Measurements from ENCODE around the gene SERPINA5.
"Not testable (repeated sequence)": the region's sequence is repeated elsewhere in the genome, so short reads cannot be mapped to it uniquely, and the experiment has no call there.

SERPINA5 gene

GRCh38 chr14:94577472-94577871 is 3.8 kb upstream of the SERPINA5 start:
- DNase-seq, result not testable (repeated sequence)

DNA sequence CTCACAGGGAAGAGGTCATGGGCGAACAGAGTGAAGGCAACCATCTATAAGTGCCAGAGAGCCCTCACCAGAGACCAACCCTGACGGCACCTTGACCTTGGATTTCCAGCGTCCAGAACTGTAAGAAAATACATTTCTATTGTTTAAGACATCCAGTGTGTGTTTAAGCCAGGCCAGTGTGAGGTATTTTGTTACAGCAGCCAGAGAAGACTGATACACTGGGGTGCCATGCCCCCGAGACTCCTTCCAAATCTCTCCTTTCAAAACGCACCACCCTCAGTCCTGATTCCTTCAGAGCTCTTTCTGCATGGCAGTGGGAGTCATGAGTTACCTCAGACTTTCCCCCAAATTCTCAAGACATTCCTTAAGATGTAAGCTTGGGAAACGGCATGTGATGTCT is 2.5 kb upstream of the SERPINA5 start:
- DNase-seq, result no peak

GRCh38 chr14:94582199-94582750 is 1.0 kb downstream of the SERPINA5 start:
- DNase-seq, result no peak

DNA sequence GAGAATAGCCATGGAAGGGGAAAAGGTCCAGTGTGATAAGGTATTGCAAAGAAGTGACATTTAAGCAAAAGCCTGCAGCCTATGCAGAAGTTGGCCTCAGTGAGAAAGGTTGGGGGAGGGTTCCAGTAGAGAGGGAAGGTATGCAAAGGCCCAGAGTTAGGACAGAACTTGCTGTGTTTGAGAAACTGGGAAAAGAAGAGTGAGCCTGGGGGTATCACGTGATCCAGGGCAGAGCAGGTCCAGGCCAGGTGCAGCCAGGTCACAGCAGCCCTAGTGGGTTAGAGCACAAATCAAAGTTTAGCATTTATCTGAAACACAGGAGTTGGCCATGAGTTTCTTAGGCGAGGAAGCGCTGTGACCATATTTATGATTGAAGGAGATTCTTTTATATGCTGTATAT is 1.6 kb downstream of the SERPINA5 start:
- no peak for DNase-seq

GRCh38 chr14:94583557-94583956 is 2.3 kb downstream of the SERPINA5 start:
- no peak for DNase-seq

DNA sequence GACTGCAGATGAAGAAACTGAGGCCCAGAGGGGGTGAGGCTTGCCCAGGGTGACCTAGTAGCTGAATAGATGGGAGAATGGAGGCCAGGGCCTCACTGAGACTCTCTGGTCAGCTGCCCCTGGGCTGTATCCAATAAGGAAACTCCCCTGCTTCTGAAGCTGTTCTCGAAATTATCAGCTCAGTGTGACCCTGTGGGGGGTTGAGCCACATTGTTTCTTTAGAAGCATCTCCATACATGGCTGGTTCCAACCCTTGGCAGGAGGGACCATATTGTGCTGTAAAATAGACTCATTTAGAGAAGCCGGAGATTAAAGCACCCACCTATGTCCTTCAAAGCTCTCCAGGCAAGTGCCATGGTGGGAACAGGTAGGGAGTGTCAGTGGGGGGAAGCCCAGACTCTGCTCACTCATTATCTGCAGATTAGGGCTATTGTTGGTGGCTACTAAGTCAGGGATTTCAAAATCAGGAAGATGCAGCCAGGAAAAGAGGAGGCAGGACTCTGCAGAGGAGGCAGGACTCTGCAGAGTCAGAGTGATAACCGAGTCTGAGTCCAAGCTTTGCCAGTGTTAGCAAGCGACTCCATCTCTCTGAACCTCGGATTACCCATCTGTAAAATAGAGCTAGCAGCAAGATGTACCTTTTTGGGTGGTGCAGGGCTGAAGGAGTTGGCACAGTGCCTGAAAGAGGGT is 3.5 kb downstream of the SERPINA5 start:
- DNase-seq, result no peak

GRCh38 chr14:94586635-94587034 is 5.4 kb downstream of the SERPINA5 start:
- DNase-seq, result no peak

GRCh38 chr14:94588311-94588710 is 7.1 kb downstream of the SERPINA5 start:
- no peak for DNase-seq

DNA sequence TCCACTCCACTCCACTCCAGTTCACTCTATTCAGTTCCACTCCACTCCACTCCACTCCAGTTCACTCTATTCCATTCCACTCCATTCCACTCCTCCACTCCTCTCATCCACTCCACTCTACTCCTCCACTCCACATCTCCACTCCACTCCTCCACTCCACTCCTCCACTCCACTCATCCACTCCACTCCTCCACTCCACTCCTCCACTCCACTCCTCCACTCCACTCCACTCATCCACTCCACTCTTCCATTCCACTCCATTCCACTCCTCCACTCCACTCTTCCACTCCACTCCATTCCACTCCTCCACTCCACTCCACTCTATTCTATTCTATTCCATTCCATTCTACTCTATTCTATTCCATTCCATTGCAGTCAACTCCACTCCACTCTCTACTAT is 9.8 kb downstream of the SERPINA5 start:
- DNase-seq, result no peak

DNA sequence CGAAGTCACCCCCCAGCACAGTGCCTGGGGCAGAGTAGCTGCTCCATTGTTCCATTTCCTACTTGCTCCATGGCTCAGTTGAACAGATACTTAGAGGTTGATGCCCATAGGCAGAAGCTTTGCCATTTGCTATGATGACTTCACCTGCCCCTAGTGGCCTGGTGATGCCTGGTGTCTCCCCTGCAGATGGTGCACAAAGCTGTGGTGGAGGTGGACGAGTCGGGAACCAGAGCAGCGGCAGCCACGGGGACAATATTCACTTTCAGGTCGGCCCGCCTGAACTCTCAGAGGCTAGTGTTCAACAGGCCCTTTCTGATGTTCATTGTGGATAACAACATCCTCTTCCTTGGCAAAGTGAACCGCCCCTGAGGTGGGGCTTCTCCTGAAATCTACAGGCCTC is 10.6 kb downstream of the SERPINA5 start:
- no peak for DNase-seq

GRCh38 chr14:94592457-94592856 is 11.2 kb downstream of the SERPINA5 start:
- DNase-seq, result no peak

DNA sequence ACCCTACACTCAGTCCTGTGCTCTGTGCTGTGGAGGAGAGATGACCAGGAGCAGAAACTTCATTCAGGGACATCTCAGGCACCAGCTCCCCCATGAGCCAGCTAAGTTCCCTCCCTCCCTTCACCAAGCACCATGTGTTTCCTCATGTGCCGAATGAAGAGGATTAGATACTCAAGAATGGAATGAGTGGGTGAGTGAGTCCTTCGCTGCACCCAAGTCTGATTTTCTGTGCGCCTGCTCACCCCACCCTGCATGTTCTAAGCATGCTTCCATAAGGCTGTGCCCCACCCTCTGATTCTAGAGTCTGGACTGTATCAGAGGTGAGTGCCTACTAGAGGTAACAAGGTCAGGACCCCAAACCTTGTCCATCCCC is 12.1 kb downstream of the SERPINA5 start:
- DNase-seq, result no peak

- DNase-seq, result no peak
Observed at GRCh38 chr14:94593749-94594431, 12.7 kb downstream of the SERPINA5 start.

GRCh38 chr14:94594441-94594840 is 13.2 kb downstream of the SERPINA5 start:
- no peak for DNase-seq

GRCh38 chr14:94595912-94596311 is 14.7 kb downstream of the SERPINA5 start:
- DNase-seq, result no peak

DNA sequence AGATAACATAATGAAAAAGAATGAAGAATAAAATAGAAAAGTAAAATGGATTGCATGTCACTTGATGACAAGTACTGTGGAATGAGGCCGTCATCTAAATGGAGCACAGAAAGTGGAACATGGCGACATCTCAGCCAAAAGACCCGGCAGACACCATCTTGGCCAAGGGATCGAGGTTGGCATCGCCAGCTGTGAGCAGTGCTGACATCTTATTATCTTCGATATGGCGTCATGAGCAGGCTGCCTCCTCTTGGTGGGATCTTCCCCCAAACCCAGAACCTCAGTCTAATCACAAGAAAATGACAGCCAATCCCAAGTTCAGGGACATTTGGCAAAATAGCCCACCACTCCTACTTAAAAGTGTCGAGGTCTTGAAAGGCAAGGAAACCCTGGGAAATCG is 15.1 kb downstream of the SERPINA5 start:
- DNase-seq, result no peak

DNA sequence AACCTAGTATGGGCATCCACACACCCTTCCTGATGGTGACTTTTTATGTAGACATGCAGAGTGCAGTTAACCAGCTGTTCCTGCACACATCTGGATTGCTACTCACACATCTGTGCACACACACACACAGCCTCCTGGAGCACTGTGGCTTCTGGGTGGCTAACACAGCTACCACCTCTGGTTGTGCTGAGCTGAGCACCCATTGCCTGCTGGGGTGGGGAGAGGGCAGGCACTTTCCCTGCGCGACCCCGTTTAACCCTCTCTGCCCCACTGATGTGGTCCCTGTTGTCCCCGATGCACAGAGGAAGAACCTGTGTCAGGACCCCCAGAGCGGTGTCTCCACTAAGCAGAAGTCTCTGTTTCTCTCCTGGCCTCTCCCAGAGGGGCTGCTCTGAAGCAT is 16.6 kb downstream of the SERPINA5 start:
- no peak for DNase-seq

- no peak for DNase-seq
Observed at GRCh38 chr14:94598506-94598815, 17.2 kb downstream of the SERPINA5 start.

GRCh38 chr14:94598816-94599655 is 17.8 kb downstream of the SERPINA5 start:
- no peak for DNase-seq

DNA sequence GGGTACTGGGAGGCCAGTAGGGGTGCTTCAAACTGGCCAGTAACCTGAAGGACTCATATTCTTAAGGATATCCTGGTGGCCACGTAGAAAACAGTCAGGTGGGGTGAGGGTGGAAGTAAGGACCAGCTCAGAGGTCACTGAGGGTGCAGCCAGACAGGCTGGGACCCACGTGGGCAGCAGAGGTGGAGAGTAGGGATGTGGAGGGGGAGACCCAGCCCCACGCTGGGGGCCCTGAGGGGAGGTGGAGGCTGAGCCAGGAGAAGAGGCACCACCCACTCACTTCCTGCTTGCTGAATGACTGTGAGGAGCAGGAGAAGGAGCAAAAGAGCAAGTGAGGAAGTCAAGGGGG is 18.4 kb downstream of the SERPINA5 start:
- no peak for DNase-seq

DNA sequence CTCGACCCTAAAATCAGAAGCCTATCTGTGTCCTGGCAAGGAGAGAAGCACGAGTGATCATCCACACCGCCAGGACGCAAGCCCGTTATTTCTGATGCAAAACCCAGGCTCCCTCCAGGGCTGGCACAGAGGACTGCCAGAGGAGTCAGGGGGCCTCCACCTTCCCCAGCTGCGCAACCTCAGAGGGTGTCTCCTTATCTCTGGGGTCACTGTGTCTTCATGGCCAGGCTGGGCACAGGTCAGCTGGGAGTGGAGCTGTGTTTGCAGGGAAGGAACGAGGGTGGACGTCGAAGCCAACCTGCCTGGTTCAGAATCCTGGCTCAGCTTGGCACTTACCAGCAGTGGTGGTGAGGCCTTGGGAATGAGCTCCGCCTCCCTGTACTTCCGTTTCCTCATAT is 18.9 kb downstream of the SERPINA5 start:
- no peak for DNase-seq

GRCh38 chr14:94601884-94602391 is 20.7 kb downstream of the SERPINA5 start:
- no peak for DNase-seq

DNA sequence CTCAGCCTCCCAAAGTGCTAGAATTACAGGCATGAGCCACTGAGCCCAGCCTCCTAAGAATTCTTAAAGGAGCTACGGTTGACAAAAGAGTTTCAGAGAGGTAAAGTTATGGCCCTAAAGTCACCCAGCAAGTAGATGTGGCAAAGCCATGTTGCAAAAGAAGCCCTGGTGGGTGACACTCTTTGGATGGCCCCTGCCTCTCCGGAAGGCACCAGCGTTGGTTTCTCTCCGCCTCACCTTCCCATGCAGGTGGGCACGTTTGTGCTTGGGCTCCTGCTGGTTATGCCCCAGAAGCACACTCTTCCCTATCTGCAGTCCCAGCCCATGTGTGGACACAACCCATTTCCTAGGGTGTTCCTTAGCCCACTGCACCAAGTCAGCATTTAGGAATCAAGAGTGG is 21.5 kb downstream of the SERPINA5 start:
- no peak for DNase-seq

DNA sequence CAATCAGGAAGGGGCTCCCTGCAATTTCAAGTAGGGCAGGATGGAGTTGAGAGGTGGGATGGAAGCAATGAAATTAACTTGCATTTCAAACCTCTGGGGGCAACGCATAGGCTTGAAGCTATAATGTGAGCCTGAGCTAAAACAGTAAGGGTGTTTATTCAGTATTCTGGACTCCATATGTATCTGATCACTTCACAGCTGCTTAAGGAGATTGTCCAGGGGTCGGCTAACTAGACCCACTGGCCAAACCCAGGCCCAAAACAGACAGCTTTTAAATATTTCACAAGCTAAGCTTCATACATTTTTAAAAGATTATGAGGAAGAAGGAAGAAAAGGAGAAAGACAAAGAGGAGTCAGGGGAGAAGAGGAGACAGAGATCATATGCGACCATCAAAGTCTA is 24.1 kb downstream of the SERPINA5 start:
- no peak for DNase-seq
